Breast epithelium (tissue), 4 donors: ENCODE measurements around the gene TTC17. TPM values are rescaled to one million over a fixed set of nuclear protein-coding genes. Genes with fewer than 3 reads are reported as not detected.

Experiments
- DNase-seq, 2 donors: peaks; one replicate each; pipeline ENCODE4 v3.0.0-alpha.2; 2019; ENCODE audit warnings: low spot score in 2 of 2
- H3K27ac ChIP-seq, 2 donors: fragments of 200-600 bp; sonication (generic) in 1 of 2; one replicate each; pipeline ENCODE4 v1.5.1; 2016 to 2019; ENCODE audit warnings: mild to moderate bottlenecking in 1 of 2
- H3K27me3 ChIP-seq, 2 donors: fragments of 200-600 bp; sonication (generic) in 1 of 2; one replicate each; pipeline versions ENCODE4 v1.5.1 to v1.6.0; 2017 to 2019; ENCODE audit warnings: control low read depth in 1 of 2, mild to moderate bottlenecking in 1 of 2
- H3K36me3 ChIP-seq: fragments of 200-600 bp; one replicate; pipeline ENCODE4 v1.5.1; 2019
- H3K4me1 ChIP-seq, 2 donors: fragments of 200-600 bp; sonication (generic); one replicate each; pipeline ENCODE4 v1.5.1; 2016 to 2019; ENCODE audit warnings: control low read depth in 1 of 2
- H3K4me3 ChIP-seq, 3 donors: fragments of 200-600 bp; sonication (generic); 1 replicate in 2 of 3; 2 replicates in 1 of 3; pipeline ENCODE4 v1.5.1; 2016 to 2019; ENCODE audit warnings: mild to moderate bottlenecking in 3 of 3, moderate library complexity in 2 of 3
- H3K9me3 ChIP-seq, 2 donors: fragments of 200-600 bp; sonication (generic) in 1 of 2; one replicate each; pipeline ENCODE4 v1.5.1; 2016 to 2019; ENCODE audit warnings: control low read depth in 1 of 2
- CTCF ChIP-seq, 3 donors: fragments of 450-650 bp; IDR thresholded peaks; one replicate each; pipeline ENCODE4 v1.5.1; 2016 to 2017; ENCODE audit warnings: antibody characterized with exemption in 3 of 3, mild to moderate bottlenecking in 3 of 3, moderate library complexity in 3 of 3
- POLR2A ChIP-seq: fragments of 450-650 bp; IDR thresholded peaks from one replicate; pipeline ENCODE4 v1.6.1; 2016; ENCODE audit warnings: antibody characterized with exemption, mild to moderate bottlenecking, moderate library complexity
- POLR2AphosphoS5 ChIP-seq, 3 donors: sonication (generic); formaldehyde crosslinking; IDR thresholded peaks; one replicate each; pipeline ENCODE4 v1.6.1; 2017; ENCODE audit warnings: antibody characterized with exemption in 3 of 3
- intact Hi-C: fragments of 100-400 bp; cut with DNase I; formaldehyde crosslinking; loops from one replicate; pipeline ENCODE4 v1.15.1; 2023; ENCODE audit warnings: low total_unique reads
- total RNA-seq, 3 donors: library from RNA; depleted of rRNA; stranded (reverse); fragments of >200 nt; gene quantifications; one replicate each; pipeline ENCODE4 v1.1.0, GENCODE V29; 2016

TTC17 gene
- total RNA-seq, 3 donors from 2014 or later, result 105 to 199 (median 154) TPM

- H3K9me3 ChIP-seq, result no peaks in the 10 kb centered on the region
- H3K27ac ChIP-seq, result no peak overlapping the region
- DNase-seq, result no peak
- intact Hi-C loops, result no loop called here
- H3K27me3 ChIP-seq, result peaks cover 0 to 17% of the 10 kb centered on the region in 2 donors
- no peak overlapping the region for H3K4me3 ChIP-seq
- no peaks in the 10 kb centered on the region for H3K36me3 ChIP-seq
- TF ChIP-seq POLR2A (no peak), POLR2AphosphoS5 (IDR thresholded peaks at IDR 0.05) (no peak), CTCF (IDR thresholded peaks at IDR 0.05) (no peak)
- no peaks in the 10 kb centered on the region for H3K4me1 ChIP-seq
These were observed 162.8 kb downstream of the TTC17 start for GRCh38 chr11:43521471-43521870.

GRCh38 chr11:43523632-43524031, 164.9 kb downstream of the TTC17 start:
- no peak for DNase-seq
- intact Hi-C loops, result no loop called here

GRCh38 chr11:43532041-43532440, 173.3 kb downstream of the TTC17 start:
- H3K4me3 ChIP-seq, result no peak overlapping the region
- TF ChIP-seq CTCF (IDR thresholded peaks at IDR 0.05) (no peak), POLR2AphosphoS5 (IDR thresholded peaks at IDR 0.05) (no peak)
- H3K36me3 ChIP-seq, result no peaks in the 10 kb centered on the region
- H3K27me3 ChIP-seq, result peaks cover 0 to 9% of the 10 kb centered on the region in 2 donors
- no peaks in the 10 kb centered on the region for H3K4me1 ChIP-seq
- no peak overlapping the region for H3K27ac ChIP-seq
- no peak for DNase-seq
- intact Hi-C loops, result no loop called here
- H3K9me3 ChIP-seq, result peaks cover 0 to 6% of the 10 kb centered on the region in 2 donors

More at GRCh38 chr11:43523632-43524031, 164.9 kb downstream of the TTC17 start:
- peaks cover 0 to 9% of the 10 kb centered on the region in 2 donors for H3K27me3 ChIP-seq
- no peak overlapping the region for H3K27ac ChIP-seq
- H3K9me3 ChIP-seq, result peaks cover 0 to 6% of the 10 kb centered on the region in 2 donors
- H3K36me3 ChIP-seq, result no peaks in the 10 kb centered on the region
- TF ChIP-seq POLR2A (no peak), CTCF (IDR thresholded peaks at IDR 0.05) (no peak), POLR2AphosphoS5 (IDR thresholded peaks at IDR 0.05) (no peak)
- H3K4me1 ChIP-seq, result no peaks in the 10 kb centered on the region
- no peak overlapping the region for H3K4me3 ChIP-seq

- DNase-seq, result no peak
- no peaks in the 10 kb centered on the region for H3K36me3 ChIP-seq
- no peak overlapping the region for H3K4me3 ChIP-seq
- peaks cover 0 to 15% of the 10 kb centered on the region in 2 donors for H3K9me3 ChIP-seq
- H3K27me3 ChIP-seq, result peaks cover 0 to 26% of the 10 kb centered on the region in 2 donors
- no peaks in the 10 kb centered on the region for H3K4me1 ChIP-seq
- no peak overlapping the region for H3K27ac ChIP-seq
- intact Hi-C loops, result no loop called here
- TF ChIP-seq CTCF (IDR thresholded peaks at IDR 0.05) (no peak), POLR2A (no peak), POLR2AphosphoS5 (IDR thresholded peaks at IDR 0.05) (no peak)
These were observed 179.3 kb downstream of the TTC17 start for GRCh38 chr11:43537833-43538615.

- Histone ChIP-seq H3K27ac (no peak overlapping the region), H3K36me3 (no peaks in the 10 kb centered on the region), H3K4me3 (no peak overlapping the region), H3K27me3 (peaks cover 0 to 31% of the 10 kb centered on the region in 2 donors), H3K4me1 (no peaks in the 10 kb centered on the region), H3K9me3 (peaks cover 0 to 15% of the 10 kb centered on the region in 2 donors)
- no peak for DNase-seq
- intact Hi-C loops, result no loop called here
- TF ChIP-seq POLR2AphosphoS5 (IDR thresholded peaks at IDR 0.05) (no peak), CTCF (IDR thresholded peaks at IDR 0.05) (no peak), POLR2A (no peak)
These were observed 183.3 kb downstream of the TTC17 start for GRCh38 chr11:43541993-43542392.
